Upper lobe of left lung (tissue), 6 donors: ENCODE results near the gene WDFY3. TPM values are rescaled to one million over a fixed set of nuclear protein-coding genes. Genes with fewer than 3 reads are reported as not detected.

Experiments used
- ATAC-seq, 2 donors: fragments of 200-7000 bp; cut with Tn5 transposase; one replicate each; pipeline ENCODE4 v1.9.1; 2022; ENCODE audit warnings: mild to moderate bottlenecking in 2 of 2, moderate library complexity in 2 of 2; ENCODE audit not compliant: low FRiP score in 2 of 2
- DNase-seq, 2 donors: peaks; one replicate each; pipeline ENCODE4 v3.0.0-alpha.2; 2019 to 2020
- H3K27ac ChIP-seq, 4 donors: fragments of 200-600 bp; sonication (generic); one replicate each; pipeline ENCODE4 v1.5.1; 2016 to 2019
- H3K27me3 ChIP-seq, 4 donors: fragments of 200-600 bp; sonication (generic); one replicate each; pipeline ENCODE4 v1.5.1; 2017 to 2019
- H3K36me3 ChIP-seq, 4 donors: fragments of 200-600 bp; sonication (generic); one replicate each; pipeline ENCODE4 v1.5.1; 2016 to 2019
- H3K4me1 ChIP-seq, 4 donors: fragments of 200-600 bp; sonication (generic); one replicate each; pipeline ENCODE4 v1.5.1; 2018 to 2019
- H3K4me3 ChIP-seq, 4 donors: fragments of 200-600 bp; sonication (generic); one replicate each; pipeline ENCODE4 v1.5.1; 2017 to 2019; ENCODE audit warnings: mild to moderate bottlenecking in 2 of 4, moderate library complexity in 1 of 4
- H3K9me3 ChIP-seq, 4 donors: fragments of 200-600 bp; sonication (generic); one replicate each; pipeline ENCODE4 v1.5.1; 2018 to 2019
- CTCF ChIP-seq, 6 experiments: fragments of 450-650 bp in 4 of 6; fragments of 200-600 bp in 2 of 6; sonication (generic) in 2 of 6; IDR thresholded peaks; one replicate each; pipeline ENCODE4 v1.5.1; 2016 to 2019; ENCODE audit warnings: antibody characterized with exemption in 6 of 6
- EP300 ChIP-seq, 4 donors: sonication (generic); formaldehyde crosslinking; IDR thresholded peaks; one replicate each; pipeline ENCODE4 v1.5.1; 2017; ENCODE audit warnings: antibody characterized with exemption in 4 of 4, control low read depth in 2 of 4
- POLR2A ChIP-seq, 4 donors: fragments of 450-650 bp; IDR thresholded peaks; one replicate each; pipeline ENCODE4 v1.5.1; 2016 to 2017; ENCODE audit warnings: antibody characterized with exemption in 4 of 4, mild to moderate bottlenecking in 2 of 4
- POLR2AphosphoS5 ChIP-seq, 2 donors: sonication (generic); formaldehyde crosslinking; IDR thresholded peaks; one replicate each; pipeline ENCODE4 v1.5.1; 2017; ENCODE audit warnings: antibody characterized with exemption in 2 of 2
- WGBS, 2 donors: methylation state at CpG; one replicate each; pipeline ENCODE4 v1.1.5; 2017 to 2018; 5-methylcytosine and 5-hydroxymethylcytosine counted together
- total RNA-seq, 6 donors: library from RNA; depleted of rRNA in 4 of 6; stranded (reverse); fragments of >200 nt in 4 of 6; gene quantifications; one replicate each; pipeline versions ENCODE4 v1.1.0 to v1.2.1, GENCODE V29; 2016 to 2021
- donor health status: DM: no; HTN: no; CAD: no; lungs with moderate emphysema.
- donor health status: DM: no; HTN: yes; CAD: no; lungs with severe emphysema.

WDFY3 gene
- total RNA-seq, 6 donors from 2014 or later = 52.0 to 159 (median 103) TPM

DNA sequence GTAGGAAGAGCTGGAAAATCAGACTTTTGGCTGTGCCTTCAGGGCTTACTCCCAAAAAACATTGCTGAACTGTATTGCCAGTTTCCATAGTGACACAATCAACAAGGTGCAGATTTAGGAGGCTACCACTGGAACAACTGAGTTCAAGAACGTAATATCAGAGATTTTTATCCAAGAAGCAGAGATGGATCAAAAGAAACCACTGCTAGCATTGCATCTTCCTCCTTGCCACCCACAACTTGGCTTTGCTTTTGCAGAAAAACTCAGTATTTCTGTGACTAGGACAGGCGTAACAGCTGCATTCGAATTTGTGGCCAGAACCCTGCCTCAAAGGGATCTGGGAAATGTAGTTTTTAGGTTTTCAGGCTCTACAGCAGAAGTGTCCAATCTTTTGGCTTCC lies 27.8 kb upstream of the WDFY3 start:
- Histone ChIP-seq H3K4me1 (no peaks in the 10 kb centered on the region), H3K27me3 (no peaks in the 10 kb centered on the region), H3K4me3 (no peak overlapping the region), H3K36me3 (no peaks in the 10 kb centered on the region), H3K27ac (no peak overlapping the region), H3K9me3 (no peaks in the 10 kb centered on the region)
- WGBS, 2 donors = 43 to 60% methylated on average over 3 of the region's 3 CpGs
- no peak for DNase-seq
- TF ChIP-seq CTCF (IDR thresholded peaks at IDR 0.05) (no peak), EP300 (IDR thresholded peaks at IDR 0.05) (no peak), POLR2AphosphoS5 (IDR thresholded peaks at IDR 0.05) (no peak), POLR2A (IDR thresholded peaks at IDR 0.05) (no peak)
- peak in 1 of 2 donors; percentile 84 for ATAC-seq

DNA sequence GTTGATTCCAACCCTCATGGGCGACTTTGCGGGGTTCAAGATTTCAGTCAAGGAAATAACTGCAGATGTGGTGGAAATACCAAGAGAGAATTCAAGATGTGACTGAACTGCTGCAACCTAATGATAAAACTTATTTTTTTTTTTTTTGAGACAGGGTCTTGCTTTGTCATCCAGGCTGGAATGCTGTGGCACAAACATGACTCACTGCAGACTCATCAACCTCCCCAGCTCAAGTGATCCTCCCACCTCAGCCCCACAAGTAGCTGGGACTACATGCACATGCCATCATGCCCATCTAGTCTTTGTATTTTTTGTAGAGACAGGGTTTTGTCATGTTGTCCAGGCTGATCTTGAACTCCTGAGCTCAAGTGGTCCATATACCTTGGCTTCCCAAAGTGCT lies 19.5 kb upstream of the WDFY3 start:
- no peak for ATAC-seq
- DNase-seq = no peak
- TF ChIP-seq CTCF (IDR thresholded peaks at IDR 0.05) = no peak
- no peak for TF ChIP-seq POLR2AphosphoS5 (IDR thresholded peaks at IDR 0.05)
- TF ChIP-seq EP300 (IDR thresholded peaks at IDR 0.05) = no peak
- no peak for TF ChIP-seq POLR2A (IDR thresholded peaks at IDR 0.05)

GRCh38 chr4:84977396-84977795 lies 10.9 kb upstream of the WDFY3 start:
- DNase-seq = no peak
- H3K36me3 ChIP-seq = no peaks in the 10 kb centered on the region
- no peak for TF ChIP-seq CTCF (IDR thresholded peaks at IDR 0.05)
- TF ChIP-seq EP300 (IDR thresholded peaks at IDR 0.05) = no peak
- TF ChIP-seq POLR2A (IDR thresholded peaks at IDR 0.05) = no peak
- no peak for TF ChIP-seq POLR2AphosphoS5 (IDR thresholded peaks at IDR 0.05)
- no peaks in the 10 kb centered on the region for H3K9me3 ChIP-seq
- no peak overlapping the region for H3K4me3 ChIP-seq
- no peaks in the 10 kb centered on the region for H3K27me3 ChIP-seq
- H3K4me1 ChIP-seq = no peaks in the 10 kb centered on the region
- no peak for ATAC-seq
- no peak overlapping the region for H3K27ac ChIP-seq

More for the DNA sequence above, 19.5 kb upstream of the WDFY3 start:
- 97 to 98% methylated on average over 2 of the region's 2 CpGs for WGBS, 2 donors
- H3K4me1 ChIP-seq = no peaks in the 10 kb centered on the region
- peaks cover 0 to 5% (median 2%) of the 10 kb centered on the region in 4 donors for H3K9me3 ChIP-seq
- no peaks in the 10 kb centered on the region for H3K36me3 ChIP-seq
- no peak overlapping the region for H3K27ac ChIP-seq
- no peaks in the 10 kb centered on the region for H3K27me3 ChIP-seq
- H3K4me3 ChIP-seq = no peak overlapping the region

GRCh38 chr4:84973856-84974255 lies 7.4 kb upstream of the WDFY3 start:
- ATAC-seq (no peak), DNase-seq (no peak)
- Histone ChIP-seq H3K9me3 (no peaks in the 10 kb centered on the region), H3K36me3 (no peaks in the 10 kb centered on the region), H3K27me3 (no peaks in the 10 kb centered on the region), H3K27ac (no peak overlapping the region), H3K4me3 (no peak overlapping the region), H3K4me1 (peaks cover 0 to 8% (median 0%) of the 10 kb centered on the region in 4 donors)
- TF ChIP-seq EP300 (IDR thresholded peaks at IDR 0.05) = no peak
- no peak for TF ChIP-seq POLR2A (IDR thresholded peaks at IDR 0.05)
- no peak for TF ChIP-seq CTCF (IDR thresholded peaks at IDR 0.05)
- TF ChIP-seq POLR2AphosphoS5 (IDR thresholded peaks at IDR 0.05) = no peak

DNA sequence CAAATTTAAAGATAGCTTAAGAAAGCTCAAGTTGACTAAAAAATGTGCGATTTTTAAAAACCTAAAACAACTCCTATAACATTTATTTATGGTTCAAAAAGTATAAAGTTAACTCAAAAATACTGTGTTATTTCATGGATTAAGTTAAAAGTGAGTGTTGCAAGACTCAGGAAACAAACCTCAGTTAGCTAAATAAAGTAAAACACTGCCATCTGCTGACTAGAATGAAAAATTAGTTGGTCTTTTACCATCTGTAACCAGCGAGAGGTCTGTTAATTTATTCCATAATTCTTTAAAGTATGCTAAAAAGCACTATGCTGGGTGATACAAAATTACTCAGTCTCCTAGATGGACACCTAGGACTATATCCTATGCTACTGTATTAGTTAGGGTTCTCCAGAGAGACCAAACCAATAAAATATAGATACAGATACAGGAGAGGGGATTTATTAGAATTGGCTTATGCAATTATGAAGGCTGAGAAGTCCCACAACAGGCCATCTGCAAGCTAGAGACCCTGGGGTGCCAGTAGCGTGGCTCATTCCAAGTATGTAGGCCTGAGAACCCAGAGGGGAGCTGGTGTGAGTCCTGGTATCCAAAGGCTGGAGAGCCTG lies 4.9 kb upstream of the WDFY3 start:
- H3K27ac ChIP-seq = no peak overlapping the region
- H3K36me3 ChIP-seq = no peaks in the 10 kb centered on the region
- ATAC-seq (peak in 1 of 2 donors; percentile 28), DNase-seq (no peak)
- TF ChIP-seq EP300 (IDR thresholded peaks at IDR 0.05) = no peak
- peak in 5 of 6 experiments; percentile 43 to 65 (median 48) for TF ChIP-seq CTCF (IDR thresholded peaks at IDR 0.05)
- no peak for TF ChIP-seq POLR2A (IDR thresholded peaks at IDR 0.05)
- peaks cover 0 to 11% (median 8%) of the 10 kb centered on the region in 4 donors for H3K4me1 ChIP-seq
- WGBS, 2 donors = 4 to 18% methylated on average over 3 of the region's 3 CpGs
- no peaks in the 10 kb centered on the region for H3K27me3 ChIP-seq
- no peak overlapping the region for H3K4me3 ChIP-seq
- no peaks in the 10 kb centered on the region for H3K9me3 ChIP-seq
